ENCODE measurements around the gene IFNL1. TPM values are rescaled to one million over a fixed set of nuclear protein-coding genes. Genes with fewer than 3 reads are reported as not detected.

Gene IFNL1
- not detected in 3 replicates for total RNA-seq

GRCh38 chr19:39296055-39296645 lies at the start of gene IFNL1:
Gene IFNL1 (plus strand): TSS chr19:39296407. CDS start chr19:39296422, 15 bp downstream.
- Mint-ChIP-seq H3K27ac (no peak within 1 kb of the TSS), H3K36me3 (no peaks in the 10 kb centered on the region), H3K9me3 (no peaks in the 10 kb centered on the region), H3K4me1 (peaks cover 4% of the 10 kb centered on the region), H3K4me3 (no peak within 1 kb of the TSS), H3K27me3 (ENCODE audit: low read depth) (peaks cover 31% of the 10 kb centered on the region)
- DNase-seq (ENCODE audit: low spot score in 2 of 2, unreplicated experiment in 2 of 2) = no peak
- no peak for TF ChIP-seq CTCF (IDR thresholded peaks at IDR 0.05; ENCODE audit: unreplicated experiment)

GRCh38 chr19:39246951-39247669 lies 49.1 kb upstream of the IFNL1 start:
- TF ChIP-seq CTCF (IDR thresholded peaks at IDR 0.05; ENCODE audit: unreplicated experiment) = no peak
- peaks cover 57% of the 10 kb centered on the region for H3K27me3 Mint-ChIP-seq (ENCODE audit: low read depth)

GRCh38 chr19:39247701-39248664 lies 48.2 kb upstream of the IFNL1 start:
- H3K9me3 Mint-ChIP-seq = no peaks in the 10 kb centered on the region
- peaks cover 34% of the 10 kb centered on the region for H3K4me1 Mint-ChIP-seq
- no peaks in the 10 kb centered on the region for H3K36me3 Mint-ChIP-seq
- no peak overlapping the region for H3K27ac Mint-ChIP-seq
- peak in 1 of 2 experiments; percentile 22 for DNase-seq (ENCODE audit: low spot score in 2 of 2, unreplicated experiment in 2 of 2)
- H3K27me3 Mint-ChIP-seq (ENCODE audit: low read depth) = peaks cover 56% of the 10 kb centered on the region
- no peak for TF ChIP-seq CTCF (IDR thresholded peaks at IDR 0.05; ENCODE audit: unreplicated experiment)
- no peak overlapping the region for H3K4me3 Mint-ChIP-seq

More at GRCh38 chr19:39246951-39247669, 49.1 kb upstream of the IFNL1 start:
- Mint-ChIP-seq H3K27ac (no peak overlapping the region), H3K4me1 (peaks cover 25% of the 10 kb centered on the region), H3K36me3 (no peaks in the 10 kb centered on the region), H3K9me3 (no peaks in the 10 kb centered on the region), H3K4me3 (peak overlapping the region; percentile 33)
- no peak for DNase-seq (ENCODE audit: low spot score in 2 of 2, unreplicated experiment in 2 of 2)

- peaks cover 51% of the 10 kb centered on the region for H3K27me3 Mint-ChIP-seq (ENCODE audit: low read depth)
- no peaks in the 10 kb centered on the region for H3K36me3 Mint-ChIP-seq
- H3K9me3 Mint-ChIP-seq = peaks cover 4% of the 10 kb centered on the region
- no peak for TF ChIP-seq CTCF (IDR thresholded peaks at IDR 0.05; ENCODE audit: unreplicated experiment)
- no peak for DNase-seq (ENCODE audit: low spot score in 2 of 2, unreplicated experiment in 2 of 2)
- peaks cover 34% of the 10 kb centered on the region for H3K4me1 Mint-ChIP-seq
- peak within 1 kb of the TSS; percentile 71 for H3K27ac Mint-ChIP-seq
- H3K4me3 Mint-ChIP-seq = no peak within 1 kb of the TSS
Measured at GRCh38 chr19:39248806-39249205, 47.4 kb upstream of the IFNL1 start, which contains the start of gene IFNL4. Gene IFNL4 (minus strand): TSS chr19:39248856.

- no peak overlapping the region for H3K4me3 Mint-ChIP-seq
- no peaks in the 10 kb centered on the region for H3K36me3 Mint-ChIP-seq
- peaks cover 34% of the 10 kb centered on the region for H3K4me1 Mint-ChIP-seq
- no peak for TF ChIP-seq CTCF (IDR thresholded peaks at IDR 0.05; ENCODE audit: unreplicated experiment)
- no peak for DNase-seq (ENCODE audit: low spot score in 2 of 2, unreplicated experiment in 2 of 2)
- H3K27me3 Mint-ChIP-seq (ENCODE audit: low read depth) = peaks cover 40% of the 10 kb centered on the region
- H3K9me3 Mint-ChIP-seq = peaks cover 4% of the 10 kb centered on the region
- H3K27ac Mint-ChIP-seq = peak overlapping the region; percentile 21
Measured at GRCh38 chr19:39251081-39251480, 45.1 kb upstream of the IFNL1 start.

Measured in mesothelial cell of epicardium (in vitro differentiated cells).